Measurements from ENCODE around the gene UBE4B. TPM values are rescaled to one million over a fixed set of nuclear protein-coding genes. Genes with fewer than 3 reads are reported as not detected.

The UBE4B gene
- total and polyA plus RNA-seq, 10 of the 15 experiments (the other 5 are each of a cell fraction or from before 2014, with no cell fraction given): 2.9 to 32.6 (median 20.7) TPM

MicroRNAs within 50 kb of the gene (microRNA counts, 767-probe panel; counts per million panel counts)
- microRNA hsa-miR-1273d: 1,125 counts per million, percentile 35 among the panel's probes with 10 or more counts

Small RNA genes lying within 50 kb of the gene (microRNA-seq; reads per million reads assigned to microRNA genes)
- gene MIR1273D: not detected

Small RNA genes lying within 50 kb of the gene (small RNA-seq; reads per million reads assigned to genes)
- gene MIR1273D: not detected
- not detected for gene RNU6-828P

Other genes with a start within 250 kb of the UBE4B start
- gene CLSTN1, start 209.0 kb upstream of the UBE4B start, total RNA-seq (2014; rRNA removed): 24.9 and 32.3 TPM in 2 replicates
- 18.4 and 21.5 TPM in 2 replicates for gene CLSTN1, start 209.0 kb upstream of the UBE4B start, total RNA-seq (2014; rRNA removed; fragmentation: Illumina TruSeq; extraction: Trizol)
- 63.2 and 64.4 TPM in 2 replicates for gene CLSTN1, start 209.0 kb upstream of the UBE4B start, total RNA-seq (2021)
- gene CLSTN1, start 209.0 kb upstream of the UBE4B start, polyA plus RNA-seq (2011; rRNA removed): 7.0 and 11.7 TPM in 2 replicates
- 31.3 and 37.6 TPM in 2 replicates for gene CLSTN1, start 209.0 kb upstream of the UBE4B start, polyA plus RNA-seq (2014; fragmentation: Illumina TruSeq; extraction: Trizol)
- 1 to 10 TPM; 2.7 to 5.6 TPM for gene CLSTN1, start 209.0 kb upstream of the UBE4B start, polyA plus RNA-seq (2014; fragmentation: Nextera tagmentation; extraction: Ambion mirVana)
- 29.5 and 32.0 TPM in 2 replicates for gene CLSTN1, start 209.0 kb upstream of the UBE4B start, polyA plus RNA-seq (2014; rRNA removed)
- gene CLSTN1, start 209.0 kb upstream of the UBE4B start, polyA plus RNA-seq (2016; fragmentation: Nextera tagmentation; extraction: Ambion mirVana): 10 to 100 TPM in 1 of 2 experiments, 1 to 10 TPM in 1; 6.5 to 24.9 TPM
- gene CTNNBIP1, start 122.7 kb upstream of the UBE4B start, total RNA-seq (2014; rRNA removed): 18.9 and 27.8 TPM in 2 replicates
- gene CTNNBIP1, start 122.7 kb upstream of the UBE4B start, total RNA-seq (2014; rRNA removed; fragmentation: Illumina TruSeq; extraction: Trizol): 10.9 and 11.3 TPM in 2 replicates
- 24.8 and 26.0 TPM in 2 replicates for gene CTNNBIP1, start 122.7 kb upstream of the UBE4B start, total RNA-seq (2021)
- gene CTNNBIP1, start 122.7 kb upstream of the UBE4B start, polyA plus RNA-seq (2011; rRNA removed): 5.6 and 10.7 TPM in 2 replicates
- gene CTNNBIP1, start 122.7 kb upstream of the UBE4B start, polyA plus RNA-seq (2014; fragmentation: Illumina TruSeq; extraction: Trizol): 4.3 and 9.2 TPM in 2 replicates
- gene CTNNBIP1, start 122.7 kb upstream of the UBE4B start, polyA plus RNA-seq (2014; fragmentation: Nextera tagmentation; extraction: Ambion mirVana): 1 to 10 TPM in 1 of 2 experiments, under 1 TPM in 1; 0.42 to 1.4 TPM
- gene CTNNBIP1, start 122.7 kb upstream of the UBE4B start, polyA plus RNA-seq (2014; rRNA removed): 25.8 and 26.4 TPM in 2 replicates
- 10 to 100 TPM in 1 of 2 experiments, 1 to 10 TPM in 1; 9.5 to 31.8 TPM for gene CTNNBIP1, start 122.7 kb upstream of the UBE4B start, polyA plus RNA-seq (2016; fragmentation: Nextera tagmentation; extraction: Ambion mirVana)
- gene LZIC, start 89.6 kb upstream of the UBE4B start, total RNA-seq (2014; rRNA removed): 7.3 and 11.0 TPM in 2 replicates
- 17.1 and 17.3 TPM in 2 replicates for gene LZIC, start 89.6 kb upstream of the UBE4B start, total RNA-seq (2014; rRNA removed; fragmentation: Illumina TruSeq; extraction: Trizol)
- gene LZIC, start 89.6 kb upstream of the UBE4B start, total RNA-seq (2021): 13.5 and 14.0 TPM in 2 replicates
- gene LZIC, start 89.6 kb upstream of the UBE4B start, polyA plus RNA-seq (2011; rRNA removed): 17.0 and 26.7 TPM in 2 replicates
- 17.0 and 19.5 TPM in 2 replicates for gene LZIC, start 89.6 kb upstream of the UBE4B start, polyA plus RNA-seq (2014; fragmentation: Illumina TruSeq; extraction: Trizol)
- 10 to 100 TPM; 21.8 to 24.9 TPM for gene LZIC, start 89.6 kb upstream of the UBE4B start, polyA plus RNA-seq (2014; fragmentation: Nextera tagmentation; extraction: Ambion mirVana)
- 7.6 and 8.1 TPM in 2 replicates for gene LZIC, start 89.6 kb upstream of the UBE4B start, polyA plus RNA-seq (2014; rRNA removed)
- 10 to 100 TPM; 23.9 to 30.3 TPM for gene LZIC, start 89.6 kb upstream of the UBE4B start, polyA plus RNA-seq (2016; fragmentation: Nextera tagmentation; extraction: Ambion mirVana)
- gene NMNAT1, start 89.5 kb upstream of the UBE4B start, total RNA-seq (2014; rRNA removed): 7.7 TPM in 2 replicates
- 10.0 and 11.1 TPM in 2 replicates for gene NMNAT1, start 89.5 kb upstream of the UBE4B start, total RNA-seq (2014; rRNA removed; fragmentation: Illumina TruSeq; extraction: Trizol)
- 6.1 and 7.2 TPM in 2 replicates for gene NMNAT1, start 89.5 kb upstream of the UBE4B start, total RNA-seq (2021)
- 12.2 and 15.4 TPM in 2 replicates for gene NMNAT1, start 89.5 kb upstream of the UBE4B start, polyA plus RNA-seq (2011; rRNA removed)
- gene NMNAT1, start 89.5 kb upstream of the UBE4B start, polyA plus RNA-seq (2014; fragmentation: Illumina TruSeq; extraction: Trizol): 8.0 and 9.1 TPM in 2 replicates
- gene NMNAT1, start 89.5 kb upstream of the UBE4B start, polyA plus RNA-seq (2014; fragmentation: Nextera tagmentation; extraction: Ambion mirVana): 10 to 100 TPM; 12.7 to 13.0 TPM
- 6.2 and 8.1 TPM in 2 replicates for gene NMNAT1, start 89.5 kb upstream of the UBE4B start, polyA plus RNA-seq (2014; rRNA removed)
- gene NMNAT1, start 89.5 kb upstream of the UBE4B start, polyA plus RNA-seq (2016; fragmentation: Nextera tagmentation; extraction: Ambion mirVana): 10 to 100 TPM; 15.9 to 16.7 TPM
- gene RBP7, start 35.7 kb upstream of the UBE4B start, total RNA-seq (2014; rRNA removed): not detected in 2 replicates
- gene RBP7, start 35.7 kb upstream of the UBE4B start, total RNA-seq (2014; rRNA removed; fragmentation: Illumina TruSeq; extraction: Trizol): not detected in 2 replicates
- not detected in 2 replicates for gene RBP7, start 35.7 kb upstream of the UBE4B start, total RNA-seq (2021)
- gene RBP7, start 35.7 kb upstream of the UBE4B start, polyA plus RNA-seq (2011; rRNA removed): not detected in 2 replicates
- gene RBP7, start 35.7 kb upstream of the UBE4B start, polyA plus RNA-seq (2014; fragmentation: Illumina TruSeq; extraction: Trizol): not detected in 2 replicates
- gene RBP7, start 35.7 kb upstream of the UBE4B start, polyA plus RNA-seq (2014; fragmentation: Nextera tagmentation; extraction: Ambion mirVana): not detected
- gene RBP7, start 35.7 kb upstream of the UBE4B start, polyA plus RNA-seq (2014; rRNA removed): 0.15 TPM in 1 of 2 replicates, not detected in the other
- gene RBP7, start 35.7 kb upstream of the UBE4B start, polyA plus RNA-seq (2016; fragmentation: Nextera tagmentation; extraction: Ambion mirVana): under 1 TPM in 1 of 2 experiments, not detected in 1; 0.20 TPM
- gene KIF1B, start 177.6 kb downstream of the UBE4B start, total RNA-seq (2014; rRNA removed): 10.5 and 10.6 TPM in 2 replicates
- gene KIF1B, start 177.6 kb downstream of the UBE4B start, total RNA-seq (2014; rRNA removed; fragmentation: Illumina TruSeq; extraction: Trizol): 10.6 and 12.3 TPM in 2 replicates
- 13.3 and 16.5 TPM in 2 replicates for gene KIF1B, start 177.6 kb downstream of the UBE4B start, total RNA-seq (2021)
- 7.5 and 9.0 TPM in 2 replicates for gene KIF1B, start 177.6 kb downstream of the UBE4B start, polyA plus RNA-seq (2011; rRNA removed)
- 14.0 and 17.8 TPM in 2 replicates for gene KIF1B, start 177.6 kb downstream of the UBE4B start, polyA plus RNA-seq (2014; fragmentation: Illumina TruSeq; extraction: Trizol)
- gene KIF1B, start 177.6 kb downstream of the UBE4B start, polyA plus RNA-seq (2014; fragmentation: Nextera tagmentation; extraction: Ambion mirVana): 1 to 10 TPM; 2.1 to 2.2 TPM
- 7.9 and 8.5 TPM in 2 replicates for gene KIF1B, start 177.6 kb downstream of the UBE4B start, polyA plus RNA-seq (2014; rRNA removed)
- gene KIF1B, start 177.6 kb downstream of the UBE4B start, polyA plus RNA-seq (2016; fragmentation: Nextera tagmentation; extraction: Ambion mirVana): 1 to 10 TPM; 2.6 to 7.4 TPM